H7 (cell line): ENCODE results near the gene TLN1. TPM values are rescaled to one million over a fixed set of nuclear protein-coding genes. Genes with fewer than 3 reads are reported as not detected.
A peak's percentile ranks its signal among the peaks of the same experiment; 100 is the strongest.

ENCODE experiments used
- DNase-seq: peaks from one replicate; pipeline ENCODE4 v3.0.0; 2012
- H3K27me3 ChIP-seq: 2 replicates; pipeline ENCODE4 v1.6.0; 2011; ENCODE audit warnings: mild to moderate bottlenecking, low read length; ENCODE audit not compliant: control insufficient read depth, insufficient read depth
- H3K36me3 ChIP-seq: replicated peaks from 2 replicates; pipeline ENCODE4 v1.5.1; 2011; ENCODE audit warnings: low read length; ENCODE audit not compliant: control insufficient read depth, insufficient read depth
- H3K4me3 ChIP-seq: 2 replicates; pipeline ENCODE4 v1.5.1; 2011; ENCODE audit warnings: low read depth, mild to moderate bottlenecking, control low read depth, low read length, moderate library complexity; ENCODE audit not compliant: insufficient read depth
- total RNA-seq: library from RNA; depleted of rRNA; stranded (reverse); fragments of >200 nt; shearing (Covaris generic); gene quantifications from 2 replicates; pipeline ENCODE4 v1.2.3, GENCODE V29; 2014

TLN1 gene
- total RNA-seq, 1 experiment from 2014 or later, result 106 TPM

DNA sequence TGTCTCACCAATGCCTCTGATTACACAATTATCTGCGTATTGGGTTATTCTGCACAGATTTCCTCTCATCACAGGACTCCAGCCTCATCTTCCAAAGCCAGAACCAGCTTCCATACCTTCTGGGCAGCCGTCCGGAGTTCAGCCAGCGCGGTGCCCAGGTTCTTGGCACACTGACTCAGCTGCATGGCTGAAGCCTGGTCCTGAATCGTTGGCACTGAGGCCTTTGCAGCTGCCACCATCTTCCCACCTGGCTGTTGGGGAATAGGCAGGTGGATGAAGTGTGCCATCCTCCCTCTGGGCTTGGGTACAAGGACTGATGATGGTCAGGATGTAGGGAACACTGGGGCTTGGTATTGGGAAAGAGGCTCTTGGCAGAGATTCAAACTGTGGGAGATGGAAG is 17.9 kb downstream of the TLN1 start:
- H3K4me3 ChIP-seq, result no peak overlapping the region
- DNase-seq, result no peak
- peaks cover 69% of the 10 kb centered on the region for H3K36me3 ChIP-seq
- H3K27me3 ChIP-seq, result no peaks in the 10 kb centered on the region

- Histone ChIP-seq H3K36me3 (peaks cover 66% of the 10 kb centered on the region), H3K4me3 (no peak overlapping the region), H3K27me3 (no peaks in the 10 kb centered on the region)
- no peak for DNase-seq
Observed at GRCh38 chr9:35713578-35713977, 18.4 kb downstream of the TLN1 start.

GRCh38 chr9:35712762-35713400 is 19.1 kb downstream of the TLN1 start:
- Histone ChIP-seq H3K36me3 (peaks cover 65% of the 10 kb centered on the region), H3K4me3 (no peak overlapping the region), H3K27me3 (no peaks in the 10 kb centered on the region)
- DNase-seq, result peak; percentile 61

DNA sequence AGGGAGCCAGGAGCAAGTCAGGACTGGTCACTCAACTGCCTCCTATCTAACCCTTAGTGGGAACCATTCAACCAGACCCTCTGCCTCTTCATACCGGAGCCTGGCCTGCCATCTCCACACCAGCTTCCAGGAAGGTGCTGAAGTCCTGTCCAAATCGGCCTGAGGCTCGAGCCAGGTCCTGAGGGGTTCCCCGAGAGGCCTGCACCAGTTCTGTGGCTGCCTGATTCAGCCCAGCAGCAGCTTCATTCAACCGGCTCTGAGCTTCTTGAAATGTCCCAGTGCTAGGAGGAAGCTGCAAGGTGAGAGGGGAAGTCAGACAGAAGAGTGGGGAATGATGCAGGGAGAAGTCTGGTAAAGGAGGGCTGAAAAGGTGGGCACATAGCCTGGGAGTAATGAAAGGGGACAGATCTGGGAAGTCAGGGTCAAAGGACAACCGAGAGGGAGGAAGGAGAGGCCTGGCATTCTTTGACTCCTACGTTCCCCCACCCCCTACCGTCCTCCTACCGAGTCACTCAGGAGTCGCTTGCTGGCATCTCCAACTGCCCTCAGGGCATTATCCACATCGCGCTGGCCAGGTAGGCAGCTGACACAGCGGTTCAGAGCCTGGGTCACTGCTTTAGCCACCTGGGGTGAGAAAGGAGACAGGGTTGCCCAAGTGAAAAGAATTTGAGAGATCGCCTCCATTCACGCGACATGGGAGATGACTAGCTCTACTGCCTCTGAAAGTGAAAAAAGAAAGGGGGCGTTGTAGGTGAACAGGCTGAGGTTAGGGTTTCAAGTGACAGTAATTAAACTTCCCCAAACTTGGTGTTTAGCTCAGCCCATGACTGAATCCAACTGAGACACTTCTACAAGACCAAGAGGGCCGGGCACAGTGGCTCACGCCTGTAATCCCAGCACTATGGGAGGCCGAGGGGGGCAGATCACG is 20.2 kb downstream of the TLN1 start:
- Histone ChIP-seq H3K27me3 (no peaks in the 10 kb centered on the region), H3K36me3 (peaks cover 64% of the 10 kb centered on the region), H3K4me3 (no peak overlapping the region)
- no peak for DNase-seq

DNA sequence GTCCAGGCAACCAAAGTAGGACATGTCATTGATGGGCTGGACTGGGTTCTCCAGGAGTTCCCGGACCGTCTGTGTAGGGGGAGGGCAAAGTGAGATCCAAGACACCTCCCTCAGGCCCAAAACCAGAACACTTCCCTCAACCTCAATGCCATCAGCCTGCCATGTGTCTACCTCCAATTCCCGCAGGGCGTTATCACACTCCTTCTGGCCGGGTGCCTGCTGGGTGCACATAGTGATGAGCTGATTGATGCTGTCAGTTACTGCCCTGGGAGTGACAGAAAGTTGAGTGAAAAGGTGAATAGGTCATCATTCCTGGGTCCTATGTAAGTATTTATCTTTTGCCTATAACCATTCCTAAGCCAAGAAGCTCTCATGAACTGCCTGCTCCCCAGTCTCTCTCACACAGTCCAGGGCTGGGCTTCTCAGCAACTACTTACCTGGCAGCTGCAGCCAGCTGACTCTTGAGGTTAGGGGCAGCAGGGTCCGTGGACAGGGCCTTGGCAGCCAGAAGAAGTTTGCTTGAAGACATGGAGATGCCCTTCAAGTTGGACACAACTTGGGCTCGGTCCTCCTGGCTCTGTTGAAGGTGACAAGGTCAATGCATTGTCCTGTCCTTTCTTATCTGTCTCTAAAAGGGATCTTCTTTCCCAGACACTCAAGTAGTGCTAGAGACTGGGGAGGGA is 21.0 kb downstream of the TLN1 start:
- Histone ChIP-seq H3K27me3 (no peaks in the 10 kb centered on the region), H3K36me3 (peaks cover 63% of the 10 kb centered on the region), H3K4me3 (no peak overlapping the region)
- no peak for DNase-seq

DNA sequence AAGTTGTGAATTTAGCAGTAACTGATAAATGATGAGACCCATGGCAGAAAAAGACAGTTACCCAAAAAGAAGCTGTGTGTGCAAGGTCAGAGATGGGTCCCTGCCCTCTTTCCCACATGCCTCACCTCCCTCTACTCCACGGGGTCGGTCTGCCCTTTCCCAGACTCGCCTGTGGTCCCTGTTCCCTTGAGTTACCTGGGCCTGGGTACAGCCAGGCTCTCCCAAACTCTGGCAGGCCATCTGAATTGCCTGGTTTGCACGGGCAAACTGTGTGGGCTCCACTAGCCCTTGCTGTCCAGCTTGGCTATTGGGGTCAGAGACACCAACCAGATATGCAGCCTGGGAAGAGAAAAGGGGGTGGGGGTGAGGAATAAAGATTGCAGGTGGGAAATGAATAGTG is 23.8 kb downstream of the TLN1 start:
- Histone ChIP-seq H3K36me3 (peaks cover 72% of the 10 kb centered on the region), H3K27me3 (no peaks in the 10 kb centered on the region), H3K4me3 (no peak overlapping the region)
- no peak for DNase-seq

DNA sequence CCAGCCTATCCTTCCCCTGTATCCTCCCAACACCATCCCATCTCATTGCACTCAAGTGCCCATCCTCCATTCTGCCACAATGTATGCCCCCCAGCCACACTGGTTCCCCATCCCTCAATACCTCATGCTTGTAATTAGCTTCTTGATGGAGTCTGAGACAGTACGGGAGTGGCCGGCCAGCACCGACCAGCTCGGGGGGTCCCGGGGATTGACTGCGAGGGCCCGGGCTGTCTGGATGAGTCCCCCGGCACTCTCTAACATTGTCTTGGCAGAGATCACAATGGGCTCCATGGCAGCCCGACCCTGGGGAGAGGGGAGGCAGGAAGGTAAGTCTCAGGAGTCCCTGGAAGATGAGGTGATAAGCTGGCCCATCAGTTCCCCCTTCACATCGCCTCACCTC is 25.0 kb downstream of the TLN1 start:
- H3K27me3 ChIP-seq, result no peaks in the 10 kb centered on the region
- H3K4me3 ChIP-seq, result no peak overlapping the region
- peaks cover 75% of the 10 kb centered on the region for H3K36me3 ChIP-seq
- no peak for DNase-seq

- H3K36me3 ChIP-seq, result peaks cover 73% of the 10 kb centered on the region
- H3K27me3 ChIP-seq, result no peaks in the 10 kb centered on the region
- no peak overlapping the region for H3K4me3 ChIP-seq
- no peak for DNase-seq
Observed at GRCh38 chr9:35705836-35706430, 26.1 kb downstream of the TLN1 start.

- peaks cover 71% of the 10 kb centered on the region for H3K36me3 ChIP-seq
- H3K27me3 ChIP-seq, result no peaks in the 10 kb centered on the region
Observed at GRCh38 chr9:35705372-35705771, 26.6 kb downstream of the TLN1 start.

DNA sequence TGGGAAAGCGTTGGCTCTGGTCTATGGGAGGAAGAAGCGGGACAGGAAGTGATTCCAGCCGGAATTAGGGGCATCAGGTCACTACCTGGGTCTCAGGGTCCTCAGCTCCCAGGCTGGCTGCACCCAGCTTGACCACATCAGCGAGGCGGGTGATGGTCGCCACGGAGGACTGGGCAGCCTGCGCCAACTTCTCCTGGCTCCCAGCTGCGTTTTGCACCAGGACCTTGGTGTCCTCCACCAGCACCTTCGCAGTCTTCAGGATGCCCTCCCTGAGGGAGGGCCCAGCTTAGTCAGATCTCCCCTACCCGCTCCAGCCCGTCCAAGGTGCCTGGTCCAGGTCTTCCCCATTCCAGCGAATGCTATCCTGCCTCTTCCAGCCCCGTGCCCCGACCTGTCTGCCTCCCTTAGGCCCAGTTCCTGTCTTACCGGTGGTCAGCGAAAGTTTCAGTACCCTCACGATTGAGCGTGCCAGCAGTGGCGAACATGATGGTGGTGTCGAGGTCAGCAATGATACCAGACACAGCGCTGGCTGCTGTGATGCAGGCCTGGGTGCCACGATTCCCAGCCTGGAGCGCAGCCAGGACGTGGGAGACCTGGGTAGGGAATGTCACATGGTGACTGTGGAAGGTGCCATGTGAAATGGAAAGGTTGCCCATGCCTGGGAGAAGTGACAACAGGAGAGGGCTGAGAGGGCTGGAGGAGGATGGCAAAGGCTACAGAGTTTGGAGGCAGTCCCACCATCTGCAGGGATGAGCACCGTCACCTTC is 27.9 kb downstream of the TLN1 start:
- H3K4me3 ChIP-seq, result no peak overlapping the region
- H3K36me3 ChIP-seq, result peaks cover 77% of the 10 kb centered on the region

More at GRCh38 chr9:35705372-35705771, 26.6 kb downstream of the TLN1 start:
- DNase-seq, result no peak
- H3K4me3 ChIP-seq, result no peak overlapping the region

GRCh38 chr9:35702696-35703095 is 29.3 kb downstream of the TLN1 start:
- no peak for DNase-seq
- Histone ChIP-seq H3K36me3 (peaks cover 84% of the 10 kb centered on the region), H3K4me3 (no peak overlapping the region), H3K27me3 (no peaks in the 10 kb centered on the region)

More for the DNA sequence above, 27.9 kb downstream of the TLN1 start:
- DNase-seq, result no peak
- H3K27me3 ChIP-seq, result no peaks in the 10 kb centered on the region

GRCh38 chr9:35700942-35701341 is 31.1 kb downstream of the TLN1 start:
- no peak for DNase-seq
- no peak overlapping the region for H3K4me3 ChIP-seq
- H3K36me3 ChIP-seq, result peaks cover 74% of the 10 kb centered on the region
- H3K27me3 ChIP-seq, result no peaks in the 10 kb centered on the region

GRCh38 chr9:35700031-35700430 is 32.0 kb downstream of the TLN1 start:
- DNase-seq, result no peak
- Histone ChIP-seq H3K36me3 (peaks cover 65% of the 10 kb centered on the region), H3K27me3 (no peaks in the 10 kb centered on the region)

DNA sequence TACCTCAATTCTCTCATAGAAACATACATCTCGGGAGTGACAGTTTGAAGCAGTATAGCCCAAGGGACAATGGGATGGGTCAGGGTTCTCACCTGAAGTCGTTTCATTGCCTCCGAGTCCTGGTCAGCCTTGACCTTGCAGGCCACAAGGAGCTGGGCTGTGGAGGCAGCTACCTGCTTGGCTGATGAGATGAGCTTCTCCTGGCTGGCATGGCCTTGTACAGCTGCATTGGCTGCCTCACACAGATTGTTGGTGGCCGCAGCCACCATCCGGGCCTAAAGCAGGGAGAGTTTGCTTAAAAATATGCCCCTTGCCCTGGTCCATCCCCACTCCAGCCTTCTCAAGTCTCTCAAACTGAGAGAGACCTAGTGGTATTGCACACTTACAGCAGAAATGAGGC is 33.8 kb downstream of the TLN1 start:
- H3K4me3 ChIP-seq, result no peak overlapping the region
- no peaks in the 10 kb centered on the region for H3K27me3 ChIP-seq
- no peak for DNase-seq
- H3K36me3 ChIP-seq, result peaks cover 49% of the 10 kb centered on the region

More at GRCh38 chr9:35700031-35700430, 32.0 kb downstream of the TLN1 start:
- no peak overlapping the region for H3K4me3 ChIP-seq
